GM19463 (cell line): ENCODE results near the gene LRRC61.
"Not testable (repeated sequence)": the region's sequence is repeated elsewhere in the genome, so short reads cannot be mapped to it uniquely, and the experiment has no call there.

Experiments used
- ATAC-seq: cut with Tn5 transposase; IDR thresholded peaks from one replicate; pipeline ENCODE4 v1.9.1; 2021; ENCODE audit warnings: mild to moderate bottlenecking, moderate library complexity; ENCODE audit not compliant: unreplicated experiment

LRRC61 gene

GRCh38 chr7:150381096-150381495, 57.9 kb downstream of the LRRC61 start:
- ATAC-seq, result no peak

- no peak for ATAC-seq
These were observed 58.6 kb downstream of the LRRC61 start for GRCh38 chr7:150381785-150382122.

- ATAC-seq, result no peak
These were observed 59.1 kb downstream of the LRRC61 start for GRCh38 chr7:150382123-150382843.

GRCh38 chr7:150382844-150383225, 59.7 kb downstream of the LRRC61 start:
- no peak for ATAC-seq

GRCh38 chr7:150383710-150384397, 60.7 kb downstream of the LRRC61 start:
- no peak for ATAC-seq

GRCh38 chr7:150384406-150385301, 61.5 kb downstream of the LRRC61 start:
- ATAC-seq, result no peak

GRCh38 chr7:150385302-150385723, 62.2 kb downstream of the LRRC61 start:
- no peak for ATAC-seq

- not testable (repeated sequence) for ATAC-seq
These were observed 62.7 kb downstream of the LRRC61 start for GRCh38 chr7:150385884-150386283.
